ENCODE data around the gene YIF1B.

DNA sequence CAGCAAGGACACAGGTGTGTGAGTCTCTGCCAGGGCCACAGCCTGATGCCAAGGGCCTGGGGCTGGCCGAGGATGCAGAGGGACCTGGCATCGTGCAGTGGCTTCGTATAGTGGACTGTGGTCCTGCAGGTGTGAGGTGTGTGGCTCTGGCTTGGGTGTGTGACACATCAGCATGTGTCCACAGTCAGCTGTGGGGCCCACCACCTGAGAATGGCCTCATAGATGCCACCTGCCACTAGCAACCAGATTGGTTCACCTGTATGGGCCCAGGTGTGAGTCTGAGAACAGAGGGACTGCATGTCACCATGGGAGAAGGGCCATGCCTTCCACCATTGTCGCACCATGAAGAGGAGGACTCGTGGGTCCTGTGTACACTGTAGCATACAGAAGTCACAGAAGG, 62.0 kb downstream of the YIF1B start:
- TF ChIP-seq POLR2AphosphoS5 (IDR thresholded peaks at IDR 0.05) (no peak), EP300 (IDR thresholded peaks at IDR 0.05; ENCODE audit: low read depth) (no peak), POLR2A (IDR thresholded peaks at IDR 0.05) (no peak)
- TF ChIP-seq, protein P1, sequence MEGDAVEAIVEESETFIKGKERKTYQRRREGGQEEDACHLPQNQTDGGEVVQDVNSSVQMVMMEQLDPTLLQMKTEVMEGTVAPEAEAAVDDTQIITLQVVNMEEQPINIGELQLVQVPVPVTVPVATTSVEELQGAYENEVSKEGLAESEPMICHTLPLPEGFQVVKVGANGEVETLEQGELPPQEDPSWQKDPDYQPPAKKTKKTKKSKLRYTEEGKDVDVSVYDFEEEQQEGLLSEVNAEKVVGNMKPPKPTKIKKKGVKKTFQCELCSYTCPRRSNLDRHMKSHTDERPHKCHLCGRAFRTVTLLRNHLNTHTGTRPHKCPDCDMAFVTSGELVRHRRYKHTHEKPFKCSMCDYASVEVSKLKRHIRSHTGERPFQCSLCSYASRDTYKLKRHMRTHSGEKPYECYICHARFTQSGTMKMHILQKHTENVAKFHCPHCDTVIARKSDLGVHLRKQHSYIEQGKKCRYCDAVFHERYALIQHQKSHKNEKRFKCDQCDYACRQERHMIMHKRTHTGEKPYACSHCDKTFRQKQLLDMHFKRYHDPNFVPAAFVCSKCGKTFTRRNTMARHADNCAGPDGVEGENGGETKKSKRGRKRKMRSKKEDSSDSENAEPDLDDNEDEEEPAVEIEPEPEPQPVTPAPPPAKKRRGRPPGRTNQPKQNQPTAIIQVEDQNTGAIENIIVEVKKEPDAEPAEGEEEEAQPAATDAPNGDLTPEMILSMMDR (IDR thresholded peaks at IDR 0.05), result no peak
